CD4-positive, CD25-positive, alpha-beta regulatory T cell (primary cell): ENCODE data around the gene SMG9. TPM values are rescaled to one million over a fixed set of nuclear protein-coding genes. Genes with fewer than 3 reads are reported as not detected.

Experiments
- ATAC-seq, 2 donors: fragments of 150-1000 bp; cut with Tn5 transposase; one replicate each; pipeline ENCODE4 v1.10.0; 2021; ENCODE audit warnings: low read depth in 2 of 2, moderate number of reproducible peaks in 2 of 2, moderate library complexity in 1 of 2
- DNase-seq, 3 donors: peaks; one replicate each; pipeline versions ENCODE4 v3.0.0 to v3.0.0-alpha.2; 2012 to 2022; ENCODE audit warnings: mixed read lengths in 1 of 3
- H3K27ac ChIP-seq: one replicate; pipeline ENCODE4 v1.7.0; 2013; ENCODE audit warnings: mild to moderate bottlenecking, low read length; ENCODE audit not compliant: insufficient read depth, poor library complexity, severe bottlenecking
- H3K27me3 ChIP-seq: one replicate; pipeline ENCODE4 v1.7.0; 2013; ENCODE audit warnings: low read length; ENCODE audit not compliant: control insufficient read depth, insufficient read depth
- H3K36me3 ChIP-seq: one replicate; pipeline ENCODE4 v1.7.0; 2013; ENCODE audit warnings: mild to moderate bottlenecking, low read length, moderate library complexity; ENCODE audit not compliant: control insufficient read depth, insufficient read depth
- H3K4me1 ChIP-seq: 2 replicates; pipeline ENCODE4 v1.7.0; 2013; ENCODE audit warnings: mild to moderate bottlenecking, low read length; ENCODE audit not compliant: insufficient read depth, control insufficient read depth, poor library complexity, severe bottlenecking
- H3K4me3 ChIP-seq: one replicate; pipeline ENCODE4 v1.7.0; 2013; ENCODE audit warnings: low read depth, mild to moderate bottlenecking, low read length, moderate library complexity
- H3K9me3 ChIP-seq, 2 experiments: 1 replicate in 1 of 2; 2 replicates in 1 of 2; pipeline ENCODE4 v1.7.0; 2013; ENCODE audit warnings: low read length in 2 of 2, mild to moderate bottlenecking in 1 of 2, moderate library complexity in 1 of 2; ENCODE audit not compliant: control insufficient read depth in 2 of 2
- H3K27ac Mint-ChIP-seq, 3 donors: one replicate each; pipeline ENCODE4 v1.8.0; 2020 to 2022; ENCODE audit warnings: mild to moderate bottlenecking in 3 of 3, mixed read lengths in 3 of 3, moderate library complexity in 2 of 3
- H3K27me3 Mint-ChIP-seq: one replicate; pipeline ENCODE4 v1.8.0; 2022; ENCODE audit warnings: mild to moderate bottlenecking, mixed read lengths
- H3K36me3 Mint-ChIP-seq: one replicate; pipeline ENCODE4 v1.8.0; 2020; ENCODE audit warnings: mixed read lengths
- H3K4me1 Mint-ChIP-seq, 4 donors: one replicate each; pipeline ENCODE4 v1.8.0; 2020 to 2022; ENCODE audit warnings: mixed read lengths in 4 of 4, mild to moderate bottlenecking in 1 of 4
- H3K4me3 Mint-ChIP-seq, 4 donors: one replicate each; pipeline ENCODE4 v1.8.0; 2020 to 2022; ENCODE audit warnings: mild to moderate bottlenecking in 4 of 4, mixed read lengths in 4 of 4, moderate library complexity in 3 of 4
- H3K9me3 Mint-ChIP-seq, 7 donors: one replicate each; pipeline ENCODE4 v1.8.0; 2020 to 2022; ENCODE audit warnings: mixed read lengths in 7 of 7, mild to moderate bottlenecking in 3 of 7, moderate library complexity in 2 of 7
- polyA plus RNA-seq, 4 donors: library from polyadenylated mRNA; unstranded; fragments of 300-500 nt; fragmentation: Illumina TruSeq; gene quantifications; one replicate each; pipeline ENCODE4 v1.2.3, GENCODE V29; 2021
- total RNA-seq: library from RNA; stranded (reverse); gene quantifications from one replicate; pipeline ENCODE4 v1.2.3, GENCODE V29; 2022

Gene SMG9
- total and polyA plus RNA-seq, 5 donors from 2014 or later, result 3.4 to 40.7 (median 5.9) TPM

GRCh38 chr19:43763473-43763939 is 8.7 kb upstream of the SMG9 start:
- no peaks in the 10 kb centered on the region for H3K27me3 ChIP-seq
- no peaks in the 10 kb centered on the region for H3K9me3 ChIP-seq
- ATAC-seq (no peak), DNase-seq (no peak)
- peaks cover 19% of the 10 kb centered on the region for H3K36me3 ChIP-seq
- no peak overlapping the region for H3K4me3 ChIP-seq
- Mint-ChIP-seq H3K36me3 (peaks cover 3% of the 10 kb centered on the region), H3K4me1 (peaks cover 8 to 56% (median 33%) of the 10 kb centered on the region in 4 donors), H3K27me3 (no peaks in the 10 kb centered on the region), H3K9me3 (no peaks in the 10 kb centered on the region), H3K4me3 (peak overlapping the region in 1 of 4 donors; percentile 33), H3K27ac (peak overlapping the region; percentile 84 to 92 (median 85))
- peaks cover 34% of the 10 kb centered on the region for H3K4me1 ChIP-seq
- no peak overlapping the region for H3K27ac ChIP-seq

- H3K4me1 Mint-ChIP-seq, result peaks cover 8 to 56% (median 33%) of the 10 kb centered on the region in 4 donors
- no peaks in the 10 kb centered on the region for H3K27me3 ChIP-seq
- peak overlapping the region; percentile 54 to 85 (median 84) for H3K27ac Mint-ChIP-seq
- ATAC-seq (no peak), DNase-seq (no peak)
- H3K4me3 ChIP-seq, result no peak overlapping the region
- H3K27ac ChIP-seq, result no peak overlapping the region
- H3K4me3 Mint-ChIP-seq, result no peak overlapping the region
- no peaks in the 10 kb centered on the region for H3K9me3 ChIP-seq
- peaks cover 12% of the 10 kb centered on the region for H3K36me3 ChIP-seq
- H3K27me3 Mint-ChIP-seq, result no peaks in the 10 kb centered on the region
- H3K9me3 Mint-ChIP-seq, result no peaks in the 10 kb centered on the region
- H3K4me1 ChIP-seq, result peaks cover 34% of the 10 kb centered on the region
- no peaks in the 10 kb centered on the region for H3K36me3 Mint-ChIP-seq
Measured at GRCh38 chr19:43762814-43763213, 8.1 kb upstream of the SMG9 start.

- H3K9me3 Mint-ChIP-seq, result no peaks in the 10 kb centered on the region
- H3K4me1 Mint-ChIP-seq, result peaks cover 8 to 50% (median 37%) of the 10 kb centered on the region in 4 donors
Measured at GRCh38 chr19:43760941-43761340, 6.2 kb upstream of the SMG9 start.

GRCh38 chr19:43759515-43759914 is 4.8 kb upstream of the SMG9 start:
- peaks cover 3% of the 10 kb centered on the region for H3K27me3 Mint-ChIP-seq
- no peaks in the 10 kb centered on the region for H3K9me3 ChIP-seq
- peaks cover 8 to 47% (median 30%) of the 10 kb centered on the region in 4 donors for H3K4me1 Mint-ChIP-seq
- no peaks in the 10 kb centered on the region for H3K36me3 ChIP-seq
- H3K27me3 ChIP-seq, result no peaks in the 10 kb centered on the region
- DNase-seq (no peak), ATAC-seq (no peak)
- no peak overlapping the region for H3K4me3 ChIP-seq
- H3K4me3 Mint-ChIP-seq, result peak overlapping the region in 2 of 4 donors; percentile 7 to 14
- H3K27ac Mint-ChIP-seq, result no peak overlapping the region
- no peaks in the 10 kb centered on the region for H3K9me3 Mint-ChIP-seq
- no peak overlapping the region for H3K27ac ChIP-seq
- H3K36me3 Mint-ChIP-seq, result no peaks in the 10 kb centered on the region
- peaks cover 23% of the 10 kb centered on the region for H3K4me1 ChIP-seq

More at GRCh38 chr19:43760941-43761340, 6.2 kb upstream of the SMG9 start:
- no peaks in the 10 kb centered on the region for H3K9me3 ChIP-seq
- Mint-ChIP-seq H3K36me3 (no peaks in the 10 kb centered on the region), H3K27ac (peak overlapping the region in 2 of 3 donors; percentile 8 to 88), H3K4me3 (no peak overlapping the region), H3K27me3 (no peaks in the 10 kb centered on the region)
- no peak overlapping the region for H3K27ac ChIP-seq
- DNase-seq (no peak), ATAC-seq (no peak)
- H3K36me3 ChIP-seq, result no peaks in the 10 kb centered on the region
- H3K4me3 ChIP-seq, result no peak overlapping the region
- no peaks in the 10 kb centered on the region for H3K27me3 ChIP-seq
- H3K4me1 ChIP-seq, result peaks cover 26% of the 10 kb centered on the region

- H3K4me3 Mint-ChIP-seq, result peak overlapping the region; percentile 96 to 99 (median 98)
- no peaks in the 10 kb centered on the region for H3K9me3 Mint-ChIP-seq
- Histone ChIP-seq H3K36me3 (peaks cover 10% of the 10 kb centered on the region), H3K27me3 (no peaks in the 10 kb centered on the region), H3K4me1 (peaks cover 44% of the 10 kb centered on the region), H3K4me3 (peak overlapping the region; percentile 79), H3K9me3 (no peaks in the 10 kb centered on the region), H3K27ac (peak overlapping the region; percentile 99)
- peaks cover 3 to 61% (median 38%) of the 10 kb centered on the region in 4 donors for H3K4me1 Mint-ChIP-seq
- no peak for ATAC-seq
- peaks cover 4% of the 10 kb centered on the region for H3K27me3 Mint-ChIP-seq
- DNase-seq, result peak; percentile 74 to 85 (median 77)
- peaks cover 7% of the 10 kb centered on the region for H3K36me3 Mint-ChIP-seq
- H3K27ac Mint-ChIP-seq, result peak overlapping the region; percentile 98 to 99 (median 99)
Measured at GRCh38 chr19:43755256-43755801, 567 bp upstream of the SMG9 start.

- peaks cover 44% of the 10 kb centered on the region for H3K4me1 ChIP-seq
- no peak for DNase-seq
- peak overlapping the region; percentile 99 for H3K27ac ChIP-seq
- Mint-ChIP-seq H3K4me3 (peak overlapping the region; percentile 96 to 99 (median 98)), H3K27ac (peak overlapping the region; percentile 66 to 99 (median 98)), H3K4me1 (peaks cover 3 to 65% (median 36%) of the 10 kb centered on the region in 4 donors), H3K36me3 (peaks cover 14% of the 10 kb centered on the region), H3K9me3 (no peaks in the 10 kb centered on the region), H3K27me3 (peaks cover 4% of the 10 kb centered on the region)
- peak overlapping the region; percentile 89 for H3K4me3 ChIP-seq
- H3K36me3 ChIP-seq, result peaks cover 22% of the 10 kb centered on the region
- ATAC-seq, result peak in 1 of 2 donors; percentile 25
- no peaks in the 10 kb centered on the region for H3K9me3 ChIP-seq
- H3K27me3 ChIP-seq, result no peaks in the 10 kb centered on the region
Measured at GRCh38 chr19:43754253-43754502, 584 bp downstream of the SMG9 start.

GRCh38 chr19:43752287-43752875 is 2.4 kb downstream of the SMG9 start:
- Mint-ChIP-seq H3K27me3 (peaks cover 4% of the 10 kb centered on the region), H3K9me3 (no peaks in the 10 kb centered on the region), H3K36me3 (peaks cover 26% of the 10 kb centered on the region), H3K4me1 (peaks cover 3 to 74% (median 40%) of the 10 kb centered on the region in 4 donors), H3K27ac (peak overlapping the region in 2 of 3 donors; percentile 66 to 98), H3K4me3 (peak overlapping the region; percentile 73 to 98 (median 97))
- Histone ChIP-seq H3K36me3 (peaks cover 37% of the 10 kb centered on the region), H3K4me1 (peaks cover 52% of the 10 kb centered on the region), H3K27ac (peak overlapping the region; percentile 99), H3K9me3 (no peaks in the 10 kb centered on the region), H3K4me3 (peak overlapping the region; percentile 24), H3K27me3 (no peaks in the 10 kb centered on the region)
- DNase-seq, result no peak
- no peak for ATAC-seq
